ENCODE data around the gene C1orf74.

- no peak for TF ChIP-seq ZC3H10 (CRISPR knock-in tag; IDR thresholded peaks at IDR 0.05)
- TF ChIP-seq TOX (CRISPR knock-in tag; IDR thresholded peaks at IDR 0.05; ENCODE audit: borderline replicate concordance) = no peak
- no peak for TF ChIP-seq ZFP3 (CRISPR knock-in tag; IDR thresholded peaks at IDR 0.05)
- TF ChIP-seq RARB (CRISPR knock-in tag; IDR thresholded peaks at IDR 0.05) = no peak
- no peak for TF ChIP-seq ARNTL (CRISPR knock-in tag; IDR thresholded peaks at IDR 0.05; ENCODE audit: borderline replicate concordance, low read depth)
- no peak for TF ChIP-seq OSR1 (CRISPR knock-in tag; IDR thresholded peaks at IDR 0.05)
- no peak for TF ChIP-seq PATZ1 (CRISPR knock-in tag; IDR thresholded peaks at IDR 0.05; ENCODE audit: borderline replicate concordance)
- TF ChIP-seq ISL1 (CRISPR knock-in tag; IDR thresholded peaks at IDR 0.05) = no peak
- TF ChIP-seq CREB5 (CRISPR knock-in tag; IDR thresholded peaks at IDR 0.05; ENCODE audit: low read depth) = no peak
- no peak for TF ChIP-seq ZNF565 (CRISPR knock-in tag; conservative IDR thresholded peaks at IDR 0.05; ENCODE audit: low read depth)
Observed at GRCh38 chr1:209749205-209749604, 35.2 kb downstream of the C1orf74 start.

Measured in SK-N-SH treated with all-trans-retinoic acid at 6 μM for 48 hours (cell line).